GM21360 (cell line): ENCODE measurements around the gene AEBP2.

Experiments used
- ATAC-seq: cut with Tn5 transposase; IDR thresholded peaks from one replicate; pipeline ENCODE4 v1.9.1; 2021; ENCODE audit warnings: mild to moderate bottlenecking, moderate library complexity; ENCODE audit not compliant: unreplicated experiment

Gene AEBP2

DNA sequence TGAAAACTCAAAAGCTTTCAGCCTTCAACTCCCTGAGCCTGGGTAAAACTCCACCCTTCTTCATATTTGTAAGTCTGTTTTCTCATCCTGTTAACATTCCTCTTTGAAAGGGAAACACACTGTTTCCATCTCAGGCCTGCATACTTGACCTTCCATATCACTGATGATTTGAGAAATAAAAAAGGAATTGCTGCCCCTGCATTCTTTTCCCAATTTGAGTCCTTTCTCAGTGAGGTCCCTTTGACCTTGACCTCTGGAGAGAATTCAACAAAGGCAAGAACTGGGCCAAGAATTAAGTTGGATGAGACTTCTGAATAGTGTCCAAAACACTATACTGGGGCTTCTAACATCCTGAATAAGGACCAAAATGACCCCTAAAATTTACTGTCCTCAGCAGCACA lies 108.0 kb downstream of the AEBP2 start:
- ATAC-seq = no peak

DNA sequence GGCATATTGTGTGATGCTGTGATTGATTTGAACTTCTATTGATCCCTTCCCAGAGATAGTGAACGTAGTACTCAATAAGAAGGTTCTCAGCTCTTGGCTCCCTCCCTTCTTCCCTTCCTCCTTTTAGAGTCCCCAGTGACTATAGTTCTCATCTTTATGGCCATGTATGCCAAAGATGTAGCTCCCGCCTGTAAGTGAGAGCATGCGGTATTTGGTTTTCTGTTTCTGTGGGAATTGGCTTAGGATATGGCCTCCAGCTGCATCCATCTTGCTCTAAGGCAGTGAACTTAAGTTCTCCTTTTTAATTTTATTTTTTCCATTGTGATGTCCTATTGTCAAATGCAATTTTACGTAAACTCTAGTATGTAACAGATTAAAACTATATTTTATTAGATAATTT lies 109.5 kb downstream of the AEBP2 start:
- no peak for ATAC-seq

DNA sequence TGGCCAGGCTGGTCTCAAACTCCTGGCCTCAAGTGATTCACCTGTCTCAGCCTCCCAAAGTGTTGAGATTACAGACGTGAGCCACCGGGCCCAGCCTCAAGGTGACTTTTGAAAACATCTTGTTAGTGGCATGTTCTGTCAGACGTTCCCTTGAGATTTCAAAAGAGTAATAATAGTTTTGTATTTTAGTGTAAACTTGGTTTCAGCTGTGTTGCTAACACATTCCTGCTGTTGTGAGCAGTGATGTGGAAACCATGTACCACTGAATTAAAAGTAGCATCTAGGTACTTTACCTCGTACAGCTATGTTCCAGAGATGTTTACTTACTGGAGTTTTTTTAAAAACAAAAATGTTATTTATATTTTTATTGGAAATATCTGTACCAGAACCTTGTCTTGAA lies 111.3 kb downstream of the AEBP2 start:
- ATAC-seq = peak; percentile 37

DNA sequence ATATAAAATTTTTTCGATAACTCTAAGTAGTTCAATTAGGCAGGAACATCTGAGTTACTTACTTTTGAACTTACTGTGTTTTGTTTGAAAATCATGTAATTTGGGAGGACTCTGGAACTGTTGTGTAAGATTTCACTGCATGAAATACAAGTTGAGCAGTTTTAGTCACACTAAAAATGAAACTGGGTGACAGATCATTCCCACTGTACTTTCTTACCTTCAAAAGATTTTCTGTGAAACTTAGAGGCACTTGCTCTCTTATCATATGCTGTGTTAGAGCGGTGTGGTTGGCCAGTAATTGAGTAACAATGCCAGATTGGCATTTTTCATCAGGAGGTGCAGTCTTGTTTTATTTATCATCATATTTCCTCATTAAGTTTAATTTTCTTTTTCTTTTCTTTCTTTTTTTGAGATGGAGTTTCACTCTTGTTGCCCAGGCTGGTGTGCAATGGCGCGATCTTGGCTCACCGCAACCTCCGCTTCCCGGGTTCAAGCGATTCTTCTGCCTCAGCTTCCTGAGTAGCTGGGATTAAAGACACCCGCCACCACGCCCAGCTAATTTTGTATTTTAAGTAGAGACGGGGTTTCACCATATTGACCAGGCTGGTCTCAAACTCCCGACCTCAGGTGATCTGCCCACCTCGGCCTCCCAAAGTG lies 113.3 kb downstream of the AEBP2 start:
- ATAC-seq = peak; percentile 91

DNA sequence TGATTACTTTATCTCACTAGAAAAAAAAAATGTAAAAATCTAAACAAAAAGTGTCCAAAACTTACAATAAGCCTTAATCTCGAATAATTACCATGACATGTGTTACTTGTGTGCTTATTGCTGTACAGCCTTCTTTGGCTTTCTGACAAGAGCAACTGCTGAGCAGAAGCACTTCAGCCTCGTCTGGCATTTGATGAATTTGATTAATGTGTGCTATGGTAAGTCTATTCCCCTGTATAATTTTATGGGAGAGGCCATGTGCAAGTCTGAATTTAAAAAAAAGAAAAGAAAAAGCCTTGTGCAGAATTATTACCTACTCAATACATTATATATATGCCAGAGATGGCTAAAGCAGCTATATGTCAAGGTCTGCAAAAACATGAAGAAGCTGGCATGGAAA lies 113.9 kb downstream of the AEBP2 start:
- no peak for ATAC-seq

DNA sequence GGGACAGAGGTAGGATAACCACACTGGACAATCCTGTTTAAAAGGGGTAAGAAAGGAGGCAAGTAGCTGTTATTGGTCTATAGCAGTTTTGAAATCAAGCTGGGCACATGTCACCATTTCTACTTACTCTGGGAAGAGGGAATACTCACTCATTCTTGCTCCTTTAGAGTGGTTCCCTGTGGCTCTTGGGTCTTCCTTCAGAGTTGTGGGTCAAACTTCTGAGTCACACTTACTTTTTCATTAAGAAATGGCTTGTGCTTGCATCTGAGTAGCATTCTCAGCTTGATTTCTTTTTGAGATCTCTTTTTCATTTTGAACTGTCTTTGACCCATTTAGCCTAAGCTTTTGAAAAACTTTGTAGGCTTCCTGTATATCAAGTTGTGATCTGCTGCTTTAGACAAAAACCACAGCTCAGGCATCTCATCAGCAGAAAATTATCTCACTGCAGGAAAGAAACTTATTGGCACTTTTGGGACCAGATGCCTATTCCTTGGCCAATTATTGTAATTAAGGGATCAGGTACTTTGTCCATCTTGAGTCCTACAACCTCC lies 122.2 kb downstream of the AEBP2 start:
- ATAC-seq = no peak
